ENCODE measurements around the gene ECSCR. TPM values are rescaled to one million over a fixed set of nuclear protein-coding genes. Genes with fewer than 3 reads are reported as not detected.

Gene ECSCR
- total and polyA plus RNA-seq, 2 of the 8 experiments (the other 6 are each of a cell fraction or from before 2014, with no cell fraction given) = 2.7 to 7.2 TPM

GRCh38 chr5:139460455-139460854, 2.1 kb downstream of the ECSCR start:
- Histone ChIP-seq H3K4me3 (ENCODE audit: extremely low read depth in 1 of 4, insufficient read depth in 2 of 4, low read depth in 3 of 4, low read length in 4 of 4) (no peak overlapping the region), H2BK5ac (ENCODE audit: low read depth, low read length) (no peak overlapping the region), H4K20me1 (replicated peaks in 1 of 2; ENCODE audit: control insufficient read depth in 1 of 2, insufficient read depth in 2 of 2, low read length in 2 of 2) (no peaks in the 10 kb centered on the region), H2BK15ac (ENCODE audit: low read length) (no peak overlapping the region), H2BK120ac (replicated peaks; ENCODE audit: low read depth, low read length) (no peak overlapping the region), H3K79me1 (ENCODE audit: low read depth, low read length) (no peaks in the 10 kb centered on the region), H3K4me2 (ENCODE audit: insufficient read depth in 1 of 2, low read depth in 2 of 2, low read length in 2 of 2) (no peak overlapping the region), H3K36me3 (ENCODE audit: control insufficient read depth in 2 of 4, insufficient read depth in 4 of 4, low read length in 3 of 4) (no peaks in the 10 kb centered on the region), H3K23ac (ENCODE audit: insufficient read length) (no peak overlapping the region), H4K91ac (replicated peaks; ENCODE audit: insufficient read length, low read length) (no peak overlapping the region), H3K4ac (replicated peaks; ENCODE audit: insufficient read length, low read depth, low read length) (no peak overlapping the region), H4K5ac (ENCODE audit: insufficient read length, low read depth, low read length) (no peak overlapping the region), H3K9ac (replicated peaks in 1 of 4; ENCODE audit: extremely low read depth in 1 of 4, low read depth in 3 of 4, low read length in 3 of 4) (no peak overlapping the region), H2BK12ac (ENCODE audit: low read depth, low read length) (no peak overlapping the region), H3K9me3 (ENCODE audit: insufficient read depth in 2 of 2, low read depth in 1 of 2, low read length in 1 of 2) (no peaks in the 10 kb centered on the region), H4K8ac (ENCODE audit: extremely low read depth, insufficient read depth, low read length) (no peak overlapping the region), H3K14ac (ENCODE audit: insufficient read length) (no peak overlapping the region), H2AK5ac (ENCODE audit: low read depth, low read length) (no peak overlapping the region), H3K27me3 (replicated peaks in 1 of 4; ENCODE audit: control insufficient read depth in 3 of 4, extremely low read depth in 1 of 4, insufficient read depth in 3 of 4, low read length in 3 of 4) (no peaks in the 10 kb centered on the region), H3K4me1 (replicated peaks in 1 of 4; ENCODE audit: control insufficient read depth in 3 of 4, insufficient read depth in 4 of 4, low read length in 3 of 4) (peaks cover 5 to 15% (median 12%) of the 10 kb centered on the region in 4 experiments; a peak in 6 of 7 replicates), H3K79me2 (ENCODE audit: control insufficient read depth in 1 of 2, insufficient read depth in 2 of 2, low read length in 2 of 2) (no peaks in the 10 kb centered on the region), H3K18ac (ENCODE audit: extremely low read depth, low read length) (no peak overlapping the region), H2AFZ (ENCODE audit: low read length) (no peak overlapping the region), H3K56ac (replicated peaks; ENCODE audit: insufficient read length, low read depth, low read length) (no peak overlapping the region), H2BK20ac (ENCODE audit: low read length) (no peak overlapping the region), H3K23me2 (ENCODE audit: low read depth, low read length) (no peaks in the 10 kb centered on the region), H3K27ac (ENCODE audit: low read depth, low read length) (no peak overlapping the region)
- DNase-seq (ENCODE audit: low read depth in 1 of 2, low spot score in 2 of 2) = no peak
- TF ChIP-seq USF2 (IDR thresholded peaks at IDR 0.05; ENCODE audit: low read length) (no peak), CREB1 (IDR thresholded peaks at IDR 0.05) (no peak), TAF1 (IDR thresholded peaks at IDR 0.05; ENCODE audit: low read depth, low read length) (no peak), POLR2AphosphoS5 (IDR thresholded peaks at IDR 0.05; ENCODE audit: low read depth, low read length) (no peak), RAD21 (IDR thresholded peaks at IDR 0.05 in 1 of 2, conservative IDR thresholded peaks at IDR 0.05 in 1 of 2; ENCODE audit: low read depth in 2 of 2, low read length in 2 of 2) (no peak), HDAC6 (IDR thresholded peaks at IDR 0.05; ENCODE audit: low read depth, low read length) (no peak), SUZ12 (IDR thresholded peaks at IDR 0.05; ENCODE audit: low read length) (no peak), JUND (IDR thresholded peaks at IDR 0.05; ENCODE audit: low read length) (no peak), RFX5 (IDR thresholded peaks at IDR 0.05; ENCODE audit: borderline replicate concordance, low read depth, low read length) (no peak)
- ChIA-PET CTCF (ENCODE audit: partially characterized antibody) (interaction anchor here (1.1 to 3.0 kb wide), 2 partner anchors 54 to 59 kb away, joined by 4 to 12 read pairs; no protein-coding TSS in a partner anchor), POLR2A (ENCODE audit: partially characterized antibody) (no interaction called here)
- no peak for FAIRE-seq
- 75% methylated on average over 1 of the region's 1 CpG; no CpG with 5 or more reads in 1 of the 2 experiments for WGBS, 2 experiments (ENCODE audit: extremely low coverage in 1 of 2, insufficient coverage in 1 of 2, insufficient read length in 1 of 2, insufficient replicate concordance in 2 of 2, low coverage in 1 of 2, low lambda C conversion rate in 2 of 2, missing lambda C conversion rate in 1 of 2)
